GM21737 (cell line): ENCODE measurements around the gene TDRD9.

Experiments used
- ATAC-seq: cut with Tn5 transposase; IDR thresholded peaks from one replicate; pipeline ENCODE4 v1.9.1; 2021; ENCODE audit warnings: mild to moderate bottlenecking, moderate library complexity; ENCODE audit not compliant: unreplicated experiment

Gene TDRD9

GRCh38 chr14:103891667-103892215 is 36.5 kb upstream of the TDRD9 start:
- no peak for ATAC-seq

- no peak for ATAC-seq
Measured at GRCh38 chr14:103892247-103892646, 36.0 kb upstream of the TDRD9 start.

- no peak for ATAC-seq
Measured at GRCh38 chr14:103894034-103894722, 34.1 kb upstream of the TDRD9 start.

GRCh38 chr14:103894723-103895059 is 33.6 kb upstream of the TDRD9 start:
- ATAC-seq = no peak

- ATAC-seq = no peak
Measured at GRCh38 chr14:103896578-103896977, 31.7 kb upstream of the TDRD9 start.

- no peak for ATAC-seq
Measured at GRCh38 chr14:103897075-103897947, 30.9 kb upstream of the TDRD9 start.

- ATAC-seq = no peak
Measured at GRCh38 chr14:103898204-103898603, 30.1 kb upstream of the TDRD9 start.

- ATAC-seq = no peak
Measured at GRCh38 chr14:103898711-103899110, 29.5 kb upstream of the TDRD9 start.

GRCh38 chr14:103899316-103899715 is 28.9 kb upstream of the TDRD9 start:
- ATAC-seq = no peak

GRCh38 chr14:103899833-103900232 is 28.4 kb upstream of the TDRD9 start:
- ATAC-seq = no peak

- ATAC-seq = no peak
Measured at GRCh38 chr14:103904493-103905107, 23.7 kb upstream of the TDRD9 start.

- ATAC-seq = no peak
Measured at GRCh38 chr14:103905842-103906456, 22.3 kb upstream of the TDRD9 start.

GRCh38 chr14:103908580-103908979 is 19.7 kb upstream of the TDRD9 start:
- ATAC-seq = no peak

- ATAC-seq = no peak
Measured at GRCh38 chr14:103909531-103910261, 18.6 kb upstream of the TDRD9 start.

GRCh38 chr14:103910262-103910935 is 17.9 kb upstream of the TDRD9 start:
- ATAC-seq = no peak

- ATAC-seq = no peak
Measured at GRCh38 chr14:103910984-103911383, 17.3 kb upstream of the TDRD9 start.

- ATAC-seq = no peak
Measured at GRCh38 chr14:103915616-103916015, 12.6 kb upstream of the TDRD9 start.

GRCh38 chr14:103916636-103917262 is 11.5 kb upstream of the TDRD9 start:
- no peak for ATAC-seq
